Glutamatergic neuron (in vitro differentiated cells): ENCODE data around the gene PPHLN1. TPM values are rescaled to one million over a fixed set of nuclear protein-coding genes. Genes with fewer than 3 reads are reported as not detected.

Experiments
- DNase-seq: peaks from one replicate; pipeline ENCODE4 v3.0.0; 2022
- H3K27ac Mint-ChIP-seq: one replicate; pipeline ENCODE4 v1.8.0; 2020; ENCODE audit warnings: mild to moderate bottlenecking, mixed read lengths, inconsistent platforms; ENCODE audit not compliant: unreplicated experiment
- H3K27me3 Mint-ChIP-seq: one replicate; pipeline ENCODE4 v1.8.0; 2020; ENCODE audit warnings: mild to moderate bottlenecking, moderate library complexity, mixed read lengths, inconsistent platforms; ENCODE audit not compliant: unreplicated experiment
- H3K36me3 Mint-ChIP-seq: one replicate; pipeline ENCODE4 v1.8.0; 2020; ENCODE audit warnings: mild to moderate bottlenecking, mixed read lengths, inconsistent platforms; ENCODE audit not compliant: unreplicated experiment
- H3K4me1 Mint-ChIP-seq: one replicate; pipeline ENCODE4 v1.8.0; 2020; ENCODE audit warnings: mild to moderate bottlenecking, low read depth, mixed read lengths, inconsistent platforms; ENCODE audit not compliant: unreplicated experiment
- H3K4me3 Mint-ChIP-seq: one replicate; pipeline ENCODE4 v1.8.0; 2020; ENCODE audit warnings: mild to moderate bottlenecking, mixed read lengths, inconsistent platforms; ENCODE audit not compliant: unreplicated experiment
- H3K9me3 Mint-ChIP-seq: one replicate; pipeline ENCODE4 v1.8.0; 2020; ENCODE audit warnings: mild to moderate bottlenecking, moderate library complexity, mixed read lengths, inconsistent platforms; ENCODE audit not compliant: unreplicated experiment
- CTCF ChIP-seq: fragments of 200-600 bp; sonication (generic); IDR thresholded peaks from one replicate; pipeline ENCODE4 v1.5.0; 2021; ENCODE audit not compliant: partially characterized antibody, unreplicated experiment
- total RNA-seq: library from RNA; stranded (reverse); fragmentation: NEBNext Ultra II Directional; extraction: Animal tissue kit (Norgen Biotek cat#: 25700); gene quantifications from one replicate; pipeline ENCODE4 v1.2.1, GENCODE V29; 2021; ENCODE audit not compliant: unreplicated experiment

Gene PPHLN1
- total RNA-seq, 1 donor from 2014 or later, result 64.4 TPM

DNA sequence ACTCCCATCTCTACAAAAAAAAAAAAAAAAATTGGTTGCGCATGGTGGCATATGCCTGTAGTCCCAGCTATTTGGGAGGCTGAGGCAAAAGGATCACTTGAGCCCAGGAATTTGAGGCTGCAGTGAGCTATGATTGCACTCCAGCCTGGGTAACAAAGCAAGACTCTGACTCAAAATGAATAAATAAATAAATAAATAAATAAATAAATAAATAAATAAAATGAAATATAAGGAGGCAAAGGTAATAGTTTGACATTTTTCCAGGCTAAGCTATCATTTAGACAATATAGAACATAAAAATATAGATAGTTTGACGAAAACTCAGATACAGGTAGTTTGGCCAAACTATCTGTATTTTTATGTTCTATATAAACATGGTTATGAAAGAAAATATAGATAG is 40.5 kb upstream of the PPHLN1 start:
- Mint-ChIP-seq H3K9me3 (no peaks in the 10 kb centered on the region), H3K27ac (no peak overlapping the region), H3K4me3 (no peak overlapping the region), H3K4me1 (no peaks in the 10 kb centered on the region), H3K27me3 (no peaks in the 10 kb centered on the region), H3K36me3 (no peaks in the 10 kb centered on the region)
- TF ChIP-seq CTCF, result no peak
- DNase-seq, result no peak

- no peak for TF ChIP-seq CTCF
- no peak for DNase-seq
- Mint-ChIP-seq H3K4me1 (no peaks in the 10 kb centered on the region), H3K4me3 (no peak overlapping the region), H3K27me3 (no peaks in the 10 kb centered on the region), H3K27ac (no peak overlapping the region), H3K9me3 (no peaks in the 10 kb centered on the region), H3K36me3 (no peaks in the 10 kb centered on the region)
These were observed 39.2 kb upstream of the PPHLN1 start for GRCh38 chr12:42286741-42287140.

DNA sequence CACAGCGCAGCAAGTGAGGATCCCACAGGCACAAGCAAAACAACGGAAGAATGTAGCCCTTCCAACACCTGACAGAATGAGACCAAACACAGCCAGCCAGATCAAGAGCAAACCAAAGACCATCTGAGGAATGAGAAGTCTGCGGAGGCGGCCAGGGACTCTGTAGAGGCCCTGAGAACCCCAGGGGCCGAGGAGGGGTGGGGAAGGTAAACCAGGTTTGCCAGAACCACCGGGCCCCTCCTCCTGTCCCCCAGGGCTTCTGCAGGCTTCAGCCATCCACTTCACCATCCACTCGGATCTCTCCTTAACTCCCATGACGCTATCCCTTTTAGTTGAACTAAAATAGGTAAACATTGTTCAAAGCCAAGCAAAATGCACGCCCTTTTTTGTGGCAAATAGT is 37.4 kb upstream of the PPHLN1 start:
- no peak for DNase-seq
- Mint-ChIP-seq H3K27me3 (no peaks in the 10 kb centered on the region), H3K27ac (no peak overlapping the region), H3K36me3 (no peaks in the 10 kb centered on the region), H3K4me1 (no peaks in the 10 kb centered on the region), H3K4me3 (no peak overlapping the region), H3K9me3 (no peaks in the 10 kb centered on the region)
- TF ChIP-seq CTCF, result no peak

DNA sequence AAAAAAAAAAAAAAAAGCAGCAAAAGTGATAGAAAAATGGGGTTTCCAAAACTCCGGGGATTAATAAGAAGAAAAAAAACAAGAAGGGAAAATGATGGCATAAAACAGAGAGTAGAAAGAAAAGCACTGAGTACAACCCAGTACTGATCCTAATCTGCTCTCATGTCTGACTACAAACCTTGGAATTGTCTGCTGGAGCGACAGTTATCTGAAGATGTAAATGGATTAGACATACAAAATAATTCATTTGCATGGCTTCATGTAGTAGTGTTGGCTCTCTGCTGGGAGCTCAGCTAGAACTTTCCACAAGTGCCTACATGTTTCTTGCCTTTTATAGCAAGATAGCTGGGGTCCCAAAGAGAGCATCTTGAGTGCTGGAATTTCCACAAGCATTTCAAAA is 34.3 kb upstream of the PPHLN1 start:
- Mint-ChIP-seq H3K36me3 (no peaks in the 10 kb centered on the region), H3K27me3 (no peaks in the 10 kb centered on the region), H3K4me1 (no peaks in the 10 kb centered on the region), H3K4me3 (no peak overlapping the region), H3K9me3 (no peaks in the 10 kb centered on the region), H3K27ac (no peak overlapping the region)
- no peak for DNase-seq
- no peak for TF ChIP-seq CTCF

- Mint-ChIP-seq H3K27ac (no peak overlapping the region), H3K27me3 (no peaks in the 10 kb centered on the region), H3K9me3 (no peaks in the 10 kb centered on the region), H3K36me3 (no peaks in the 10 kb centered on the region), H3K4me1 (no peaks in the 10 kb centered on the region), H3K4me3 (no peak overlapping the region)
- no peak for DNase-seq
- peak; percentile 67 for TF ChIP-seq CTCF
These were observed 29.4 kb upstream of the PPHLN1 start for GRCh38 chr12:42296503-42297109.
